ENCODE data around the gene GDNF.
"Not testable (repeated sequence)": the region's sequence is repeated elsewhere in the genome, so short reads cannot be mapped to it uniquely, and the experiment has no call there.

GDNF gene

DNA sequence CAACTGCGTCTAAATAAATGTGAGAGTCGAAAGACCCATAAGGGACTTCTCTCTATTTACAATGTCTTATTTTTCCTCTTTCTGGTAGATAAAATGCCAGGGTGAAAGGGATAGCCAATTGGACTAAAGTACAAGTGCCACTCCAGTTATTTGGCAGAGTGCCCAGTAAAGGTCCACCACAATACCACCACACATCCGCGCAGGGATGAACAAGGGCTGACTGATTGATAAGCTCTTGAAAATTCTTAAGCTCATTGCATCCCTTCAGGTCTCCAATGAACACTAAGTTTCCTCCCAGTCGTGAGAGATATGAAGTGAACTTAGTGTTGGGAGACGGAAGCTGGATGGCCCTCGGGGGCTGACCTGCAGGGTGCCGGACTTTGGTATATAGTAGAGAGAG, 58.4 kb downstream of the GDNF start:
- no CpG with 5 or more reads among the region's 8 CpGs for WGBS, 2 donors (ENCODE audit: extremely low coverage in 2 of 2, insufficient read length in 2 of 2, insufficient replicate concordance in 1 of 2)
- H4K8ac ChIP-seq (ENCODE audit: low read depth, low read length); DNase-seq (ENCODE audit: low spot score); H3K9ac ChIP-seq (ENCODE audit: low read depth, low read length, poor library complexity); H3K27ac ChIP-seq (replicated peaks; ENCODE audit: low read length); H3K4ac ChIP-seq (ENCODE audit: low read length); H3K36me3 ChIP-seq (replicated peaks in 1 of 2; ENCODE audit: control insufficient read depth in 2 of 2, insufficient read depth in 2 of 2, low read length in 2 of 2); H2BK15ac ChIP-seq (ENCODE audit: low read length); H3K4me3 ChIP-seq (ENCODE audit: low read length in 2 of 2); H3K27me3 ChIP-seq (ENCODE audit: control insufficient read depth in 3 of 3, insufficient read depth in 3 of 3, low read depth in 1 of 3, low read length in 3 of 3); H2BK12ac ChIP-seq (ENCODE audit: low read length); H3K4me1 ChIP-seq (ENCODE audit: control insufficient read depth in 2 of 2, insufficient read depth in 1 of 2, low read depth in 1 of 2, low read length in 2 of 2); H2BK120ac ChIP-seq (ENCODE audit: low read depth, low read length); H2AK5ac ChIP-seq (ENCODE audit: low read depth, low read length); H4K91ac ChIP-seq (ENCODE audit: low read depth, low read length, poor library complexity); H3K9me3 ChIP-seq (replicated peaks in 1 of 2; ENCODE audit: control insufficient read depth in 2 of 2, insufficient read depth in 1 of 2, low read depth in 1 of 2, low read length in 2 of 2); H3K4me2 ChIP-seq (ENCODE audit: insufficient read depth, low read length, poor library complexity, severe bottlenecking); H2AFZ ChIP-seq (ENCODE audit: low read length); H2BK5ac ChIP-seq (ENCODE audit: low read length); H3K23ac ChIP-seq (ENCODE audit: low read depth, low read length, poor library complexity); H3K14ac ChIP-seq (ENCODE audit: low read length); H3K79me1 ChIP-seq (ENCODE audit: low read depth, low read length); H3K18ac ChIP-seq (ENCODE audit: low read length): not testable (repeated sequence)

DNA sequence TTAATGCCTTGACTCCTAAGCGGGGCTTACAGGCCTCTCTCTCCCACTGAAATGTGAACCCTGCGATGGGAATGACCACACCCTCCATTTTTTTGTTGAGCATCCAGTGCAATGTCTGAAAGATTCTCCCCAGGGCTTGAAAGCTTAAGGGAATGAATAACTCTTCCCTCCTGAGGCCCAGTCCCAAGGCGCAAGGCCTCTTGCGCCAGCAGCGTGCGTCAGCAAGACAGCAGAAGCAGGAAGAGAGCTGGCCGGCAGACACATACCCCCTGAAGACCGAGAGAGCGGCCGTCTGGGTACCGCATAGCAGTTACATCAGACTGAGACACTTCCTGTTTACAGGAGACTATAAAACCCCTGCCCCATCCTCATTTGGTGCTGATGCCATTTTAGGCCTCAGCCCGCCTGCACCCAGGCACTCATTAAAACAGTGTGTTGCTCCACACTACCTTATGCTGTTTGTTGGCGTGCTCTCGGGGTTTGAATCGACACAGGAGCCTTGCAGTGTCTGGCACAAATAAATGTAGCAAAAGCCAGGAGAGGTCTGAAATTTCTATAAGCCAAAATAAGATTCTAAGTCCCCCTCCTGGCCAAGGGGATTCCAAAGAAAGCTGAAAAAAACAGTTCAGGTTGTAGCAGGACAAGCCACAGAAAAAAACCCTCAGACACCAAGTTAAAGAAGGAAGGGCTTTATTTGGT, 62.3 kb downstream of the GDNF start:
- H2BK12ac ChIP-seq (ENCODE audit: low read length), result no peak overlapping the region
- no peak overlapping the region for H3K27ac ChIP-seq (replicated peaks; ENCODE audit: low read length)
- no peak overlapping the region for H3K4me2 ChIP-seq (ENCODE audit: insufficient read depth, low read length, poor library complexity, severe bottlenecking)
- DNase-seq (ENCODE audit: low spot score), result no peak
- H3K18ac ChIP-seq (ENCODE audit: low read length), result no peak overlapping the region
- peak overlapping the region; percentile 19 for H2AFZ ChIP-seq (ENCODE audit: low read length)
- no peaks in the 10 kb centered on the region for H3K79me1 ChIP-seq (ENCODE audit: low read depth, low read length)
- H3K4me1 ChIP-seq (ENCODE audit: control insufficient read depth in 2 of 2, insufficient read depth in 1 of 2, low read depth in 1 of 2, low read length in 2 of 2), result no peaks in the 10 kb centered on the region
- no peaks in the 10 kb centered on the region for H3K36me3 ChIP-seq (replicated peaks in 1 of 2; ENCODE audit: control insufficient read depth in 2 of 2, insufficient read depth in 2 of 2, low read length in 2 of 2)
- no peak overlapping the region for H2BK5ac ChIP-seq (ENCODE audit: low read length)
- H4K91ac ChIP-seq (ENCODE audit: low read depth, low read length, poor library complexity), result no peak overlapping the region
- H3K23ac ChIP-seq (ENCODE audit: low read depth, low read length, poor library complexity), result no peak overlapping the region
- no peak overlapping the region for H4K8ac ChIP-seq (ENCODE audit: low read depth, low read length)
- no peak overlapping the region for H2BK15ac ChIP-seq (ENCODE audit: low read length)
- H3K4ac ChIP-seq (ENCODE audit: low read length), result no peak overlapping the region
- H3K4me3 ChIP-seq (ENCODE audit: low read length in 2 of 2), result no peak overlapping the region
- no peak overlapping the region for H2BK120ac ChIP-seq (ENCODE audit: low read depth, low read length)
- peak overlapping the region; percentile 47 for H3K14ac ChIP-seq (ENCODE audit: low read length)
- WGBS, 2 donors (ENCODE audit: extremely low coverage in 2 of 2, insufficient read length in 2 of 2, insufficient replicate concordance in 1 of 2), result no CpG with 5 or more reads among the region's 15 CpGs
- peaks cover 0 to 10% of the 10 kb centered on the region in 2 donors for H3K9me3 ChIP-seq (replicated peaks in 1 of 2; ENCODE audit: control insufficient read depth in 2 of 2, insufficient read depth in 1 of 2, low read depth in 1 of 2, low read length in 2 of 2)
- no peak overlapping the region for H3K9ac ChIP-seq (ENCODE audit: low read depth, low read length, poor library complexity)
- H2AK5ac ChIP-seq (ENCODE audit: low read depth, low read length), result no peak overlapping the region
- no peaks in the 10 kb centered on the region for H3K27me3 ChIP-seq (ENCODE audit: control insufficient read depth in 3 of 3, insufficient read depth in 3 of 3, low read depth in 1 of 3, low read length in 3 of 3)

DNA sequence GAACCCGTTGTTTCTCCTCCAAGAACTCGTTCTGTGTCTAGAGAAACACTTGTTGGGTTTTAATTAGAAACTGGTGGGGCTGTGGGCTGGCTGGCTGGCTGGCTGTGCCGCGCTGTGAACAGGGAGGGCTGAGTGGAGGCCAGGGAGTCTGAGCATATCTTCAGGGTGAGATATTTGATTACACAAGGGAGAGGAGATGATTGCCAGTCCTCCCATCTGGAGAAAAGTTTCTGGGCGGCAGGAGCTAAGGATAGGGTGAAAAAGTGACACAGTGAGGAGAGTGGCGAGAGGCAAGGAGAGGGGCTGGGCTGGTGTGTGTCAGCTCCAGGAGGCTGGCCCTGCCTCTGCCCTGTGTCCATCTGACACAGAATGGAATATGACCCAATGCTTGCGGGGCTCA, 63.0 kb downstream of the GDNF start:
- no peak overlapping the region for H3K27ac ChIP-seq (replicated peaks; ENCODE audit: low read length)
- WGBS, 2 donors (ENCODE audit: extremely low coverage in 2 of 2, insufficient read length in 2 of 2, insufficient replicate concordance in 1 of 2), result no CpG with 5 or more reads among the region's 7 CpGs
- DNase-seq (ENCODE audit: low spot score), result no peak

DNA sequence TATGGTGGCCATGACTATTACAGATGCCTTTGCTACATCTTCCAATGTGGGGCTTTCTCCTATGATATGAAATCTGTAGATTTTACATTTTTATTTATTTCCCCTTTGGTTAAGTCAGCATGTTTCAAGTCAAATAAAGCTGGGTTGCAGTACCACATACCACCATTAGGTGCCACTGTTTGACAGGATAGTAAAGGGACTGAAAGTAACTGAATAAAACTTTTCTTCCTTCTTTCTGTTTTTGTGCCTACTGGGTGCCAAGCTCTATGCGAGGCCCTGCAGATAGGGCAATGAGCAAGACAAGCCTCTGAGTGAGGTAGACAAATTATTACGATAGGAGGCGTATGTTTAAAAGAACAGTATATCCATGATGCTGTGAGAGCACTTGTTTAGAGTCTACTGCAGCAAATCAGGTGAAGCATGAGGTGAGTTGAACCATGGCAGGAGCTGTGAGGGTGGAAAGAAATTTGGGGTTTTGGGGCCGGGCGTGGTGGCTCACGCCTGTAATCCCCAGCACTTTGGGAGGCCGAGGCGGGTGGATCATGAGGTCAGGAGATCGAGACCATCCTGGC, 64.8 kb downstream of the GDNF start:
- WGBS, 2 donors (ENCODE audit: extremely low coverage in 2 of 2, insufficient read length in 2 of 2, insufficient replicate concordance in 1 of 2), result no CpG with 5 or more reads among the region's 9 CpGs
- DNase-seq (ENCODE audit: low spot score), result no peak
- Histone ChIP-seq H3K4ac (ENCODE audit: low read length) (no peak overlapping the region), H3K27me3 (ENCODE audit: control insufficient read depth in 3 of 3, insufficient read depth in 3 of 3, low read depth in 1 of 3, low read length in 3 of 3) (no peaks in the 10 kb centered on the region), H3K18ac (ENCODE audit: low read length) (no peak overlapping the region), H3K79me1 (ENCODE audit: low read depth, low read length) (no peaks in the 10 kb centered on the region), H4K8ac (ENCODE audit: low read depth, low read length) (no peak overlapping the region), H2BK5ac (ENCODE audit: low read length) (no peak overlapping the region), H2BK15ac (ENCODE audit: low read length) (no peak overlapping the region), H2BK120ac (ENCODE audit: low read depth, low read length) (no peak overlapping the region), H3K4me3 (ENCODE audit: low read length in 2 of 2) (no peak overlapping the region), H3K4me1 (ENCODE audit: control insufficient read depth in 2 of 2, insufficient read depth in 1 of 2, low read depth in 1 of 2, low read length in 2 of 2) (no peaks in the 10 kb centered on the region), H3K9me3 (replicated peaks in 1 of 2; ENCODE audit: control insufficient read depth in 2 of 2, insufficient read depth in 1 of 2, low read depth in 1 of 2, low read length in 2 of 2) (peaks cover 0 to 10% of the 10 kb centered on the region in 2 donors), H4K91ac (ENCODE audit: low read depth, low read length, poor library complexity) (no peak overlapping the region), H3K27ac (replicated peaks; ENCODE audit: low read length) (no peak overlapping the region), H2AFZ (ENCODE audit: low read length) (no peak overlapping the region), H3K36me3 (replicated peaks in 1 of 2; ENCODE audit: control insufficient read depth in 2 of 2, insufficient read depth in 2 of 2, low read length in 2 of 2) (no peaks in the 10 kb centered on the region), H3K14ac (ENCODE audit: low read length) (no peak overlapping the region), H3K9ac (ENCODE audit: low read depth, low read length, poor library complexity) (no peak overlapping the region), H3K4me2 (ENCODE audit: insufficient read depth, low read length, poor library complexity, severe bottlenecking) (no peak overlapping the region), H2BK12ac (ENCODE audit: low read length) (no peak overlapping the region), H3K23ac (ENCODE audit: low read depth, low read length, poor library complexity) (no peak overlapping the region), H2AK5ac (ENCODE audit: low read depth, low read length) (no peak overlapping the region)

More for the DNA sequence above, 63.0 kb downstream of the GDNF start:
- Histone ChIP-seq H2BK5ac (ENCODE audit: low read length) (no peak overlapping the region), H3K4me2 (ENCODE audit: insufficient read depth, low read length, poor library complexity, severe bottlenecking) (no peak overlapping the region), H2AK5ac (ENCODE audit: low read depth, low read length) (no peak overlapping the region), H2AFZ (ENCODE audit: low read length) (no peak overlapping the region), H2BK120ac (ENCODE audit: low read depth, low read length) (no peak overlapping the region), H3K4ac (ENCODE audit: low read length) (no peak overlapping the region), H4K8ac (ENCODE audit: low read depth, low read length) (no peak overlapping the region), H2BK15ac (ENCODE audit: low read length) (no peak overlapping the region), H3K18ac (ENCODE audit: low read length) (no peak overlapping the region), H3K79me1 (ENCODE audit: low read depth, low read length) (no peaks in the 10 kb centered on the region), H3K9me3 (replicated peaks in 1 of 2; ENCODE audit: control insufficient read depth in 2 of 2, insufficient read depth in 1 of 2, low read depth in 1 of 2, low read length in 2 of 2) (peaks cover 0 to 10% of the 10 kb centered on the region in 2 donors), H3K27me3 (ENCODE audit: control insufficient read depth in 3 of 3, insufficient read depth in 3 of 3, low read depth in 1 of 3, low read length in 3 of 3) (no peaks in the 10 kb centered on the region), H4K91ac (ENCODE audit: low read depth, low read length, poor library complexity) (no peak overlapping the region), H3K4me3 (ENCODE audit: low read length in 2 of 2) (no peak overlapping the region), H3K36me3 (replicated peaks in 1 of 2; ENCODE audit: control insufficient read depth in 2 of 2, insufficient read depth in 2 of 2, low read length in 2 of 2) (no peaks in the 10 kb centered on the region), H2BK12ac (ENCODE audit: low read length) (no peak overlapping the region), H3K4me1 (ENCODE audit: control insufficient read depth in 2 of 2, insufficient read depth in 1 of 2, low read depth in 1 of 2, low read length in 2 of 2) (no peaks in the 10 kb centered on the region), H3K14ac (ENCODE audit: low read length) (peak overlapping the region; percentile 14), H3K9ac (ENCODE audit: low read depth, low read length, poor library complexity) (no peak overlapping the region), H3K23ac (ENCODE audit: low read depth, low read length, poor library complexity) (no peak overlapping the region)
